Ishikawa (cell line): ENCODE results near the gene KPNA4.

Experiments used
- CEBPB ChIP-seq: IDR thresholded peaks from 2 replicates; pipeline ENCODE4 v1.6.1; 2012
- CREB1 ChIP-seq: IDR thresholded peaks from 2 replicates; pipeline ENCODE4 v1.6.1; 2012; ENCODE audit warnings: low read depth
- EP300 ChIP-seq: IDR thresholded peaks from 2 replicates; pipeline ENCODE4 v1.6.1; 2012; ENCODE audit warnings: borderline replicate concordance
- FOXM1 ChIP-seq: IDR thresholded peaks from 2 replicates; pipeline ENCODE4 v1.6.1; 2012; ENCODE audit warnings: low read depth, borderline replicate concordance

GRCh38 chr3:160605315-160605714, 39.9 kb upstream of the KPNA4 start:
- TF ChIP-seq CEBPB (no peak), CREB1 (no peak), EP300 (no peak), FOXM1 (no peak)
